Measurements from ENCODE around the gene SYF2. TPM values are rescaled to one million over a fixed set of nuclear protein-coding genes. Genes with fewer than 3 reads are reported as not detected.
A peak's percentile ranks its signal among the peaks of the same experiment; 100 is the strongest.
"Not testable (repeated sequence)": the region's sequence is repeated elsewhere in the genome, so short reads cannot be mapped to it uniquely, and the experiment has no call there.

SYF2 gene
- total RNA-seq, 2 donors from 2014 or later: 61.5 to 80.6 TPM

DNA sequence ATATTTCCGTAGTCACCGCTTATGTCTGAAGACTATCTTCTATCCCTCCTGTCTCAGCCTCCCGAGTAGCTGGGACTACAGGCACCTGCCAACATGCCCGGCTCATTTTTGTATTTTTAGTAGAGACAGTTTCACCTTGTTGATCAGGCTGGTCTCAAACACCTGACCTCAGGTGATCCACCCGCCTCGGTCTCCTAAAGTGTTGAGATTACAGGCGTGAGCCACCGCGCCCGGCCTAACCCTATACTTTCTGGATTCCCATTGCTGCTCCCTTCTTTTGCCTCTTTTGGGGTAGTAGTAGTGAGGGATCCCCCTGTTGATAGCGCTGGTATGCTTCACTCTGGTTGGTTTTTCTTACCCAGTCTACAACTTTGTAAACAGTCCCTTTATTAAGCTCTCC, 5.7 kb upstream of the SYF2 start:
- no peaks in the 10 kb centered on the region for H3K36me3 Mint-ChIP-seq (ENCODE audit: low read depth)
- peaks cover 27% of the 10 kb centered on the region for H3K4me1 Mint-ChIP-seq
- DNase-seq (no peak), ATAC-seq (no peak)
- no peak overlapping the region for H3K27ac Mint-ChIP-seq
- H3K27me3 Mint-ChIP-seq: no peaks in the 10 kb centered on the region
- no peak overlapping the region for H3K4me3 Mint-ChIP-seq
- no peaks in the 10 kb centered on the region for H3K9me3 ChIP-seq (ENCODE audit: control insufficient read depth, low read length, poor library complexity, severe bottlenecking)

DNA sequence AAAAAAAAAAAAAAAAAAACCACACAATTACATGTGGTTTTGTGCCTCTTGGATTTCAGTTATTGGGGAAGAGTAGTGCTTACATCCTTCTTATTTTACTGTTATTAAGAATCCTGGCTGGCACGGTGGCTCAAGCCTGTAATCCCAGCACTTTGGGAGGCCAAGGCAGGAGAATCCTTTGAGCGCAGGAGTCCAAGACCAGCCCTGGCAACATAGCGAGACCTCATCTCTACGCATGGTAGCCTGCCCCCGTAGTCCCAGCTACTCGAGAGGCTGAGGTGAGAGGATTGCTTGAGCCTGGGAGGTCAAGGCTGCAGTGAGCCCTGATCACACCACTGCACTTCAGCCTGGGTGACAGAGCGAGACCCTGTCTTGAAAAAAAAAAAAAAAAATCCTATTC, 4.0 kb upstream of the SYF2 start:
- not testable (repeated sequence) for H3K9me3 ChIP-seq (ENCODE audit: control insufficient read depth, low read length, poor library complexity, severe bottlenecking); H3K27ac Mint-ChIP-seq; DNase-seq; H3K27me3 Mint-ChIP-seq; H3K4me3 Mint-ChIP-seq; H3K36me3 Mint-ChIP-seq (ENCODE audit: low read depth); ATAC-seq
- H3K4me1 Mint-ChIP-seq: peaks cover 28% of the 10 kb centered on the region

DNA sequence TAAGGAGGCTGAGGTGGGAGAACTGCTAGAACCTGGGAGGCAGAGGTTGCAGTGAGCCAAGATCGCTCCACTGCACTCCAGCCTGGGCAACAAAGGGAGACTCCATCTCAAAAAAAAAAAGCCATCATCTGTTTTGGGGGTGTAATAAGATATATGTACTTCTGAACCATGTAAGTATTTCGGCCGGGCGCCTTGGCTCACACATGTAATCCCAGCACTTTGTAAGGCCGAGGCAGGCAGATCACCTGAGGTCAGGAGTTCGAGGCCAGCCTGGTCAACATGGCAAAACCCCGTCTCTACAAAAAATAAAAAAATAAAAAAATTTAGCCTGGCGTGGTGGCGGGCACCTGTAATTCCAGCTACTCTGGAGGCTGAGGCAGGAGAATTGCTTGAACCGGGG, 3.1 kb upstream of the SYF2 start:
- H3K4me1 Mint-ChIP-seq: peaks cover 34% of the 10 kb centered on the region
- H3K36me3 Mint-ChIP-seq (ENCODE audit: low read depth); H3K4me3 Mint-ChIP-seq; ATAC-seq; H3K27me3 Mint-ChIP-seq; DNase-seq; H3K9me3 ChIP-seq (ENCODE audit: control insufficient read depth, low read length, poor library complexity, severe bottlenecking); H3K27ac Mint-ChIP-seq: not testable (repeated sequence)

DNA sequence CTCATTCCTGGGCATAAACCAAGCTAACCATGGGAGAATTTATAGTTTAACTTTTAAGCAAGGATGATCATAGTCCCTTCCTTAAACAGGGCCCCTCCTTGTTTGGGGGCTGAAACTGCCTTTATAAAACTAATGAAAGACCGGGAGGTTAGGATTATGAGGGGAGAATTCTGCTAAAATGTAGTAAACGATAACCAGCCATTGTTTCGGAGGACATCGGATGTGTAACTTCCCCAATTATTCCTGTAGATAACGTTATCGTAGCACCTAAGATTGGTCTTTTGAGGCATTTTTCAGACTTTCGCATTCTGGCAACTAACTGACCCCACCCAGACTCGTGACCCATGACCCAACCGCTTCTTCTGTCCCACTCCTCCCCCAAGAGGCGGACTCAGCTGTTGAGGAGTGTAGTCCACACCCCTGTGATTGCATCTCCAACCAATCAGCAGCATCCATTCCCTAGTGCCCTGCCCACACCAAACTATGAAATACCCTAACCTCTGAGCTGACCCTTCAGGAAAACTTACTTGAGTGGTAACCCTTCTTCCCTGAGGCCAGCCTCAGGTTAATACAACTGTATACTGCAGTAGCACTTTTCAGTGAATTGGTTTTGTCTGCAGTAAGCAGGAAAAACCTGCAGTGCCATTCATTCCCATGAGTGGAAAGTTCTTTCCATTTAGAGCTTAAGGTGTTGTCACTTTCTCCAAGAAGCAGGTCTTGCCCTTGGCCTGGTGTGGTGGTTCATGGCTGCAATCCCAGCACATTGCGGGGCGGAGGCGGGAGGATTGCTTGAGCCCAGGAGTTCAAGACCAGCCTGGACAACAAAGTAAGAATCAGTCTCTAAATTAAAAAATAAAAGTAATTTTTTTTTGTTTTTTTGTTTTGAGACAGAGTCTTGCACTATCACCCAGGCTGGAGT, 823 bp upstream of the SYF2 start:
- DNase-seq: peak in 2 of 3 donors; percentile 20 to 25
- no peaks in the 10 kb centered on the region for H3K9me3 ChIP-seq (ENCODE audit: control insufficient read depth, low read length, poor library complexity, severe bottlenecking)
- ATAC-seq: peak; percentile 57
- Mint-ChIP-seq H3K27ac (no peak overlapping the region), H3K27me3 (no peaks in the 10 kb centered on the region), H3K4me3 (no peak overlapping the region), H3K4me1 (peaks cover 27% of the 10 kb centered on the region), H3K36me3 (ENCODE audit: low read depth) (peaks cover under 1% of the 10 kb centered on the region)

DNA sequence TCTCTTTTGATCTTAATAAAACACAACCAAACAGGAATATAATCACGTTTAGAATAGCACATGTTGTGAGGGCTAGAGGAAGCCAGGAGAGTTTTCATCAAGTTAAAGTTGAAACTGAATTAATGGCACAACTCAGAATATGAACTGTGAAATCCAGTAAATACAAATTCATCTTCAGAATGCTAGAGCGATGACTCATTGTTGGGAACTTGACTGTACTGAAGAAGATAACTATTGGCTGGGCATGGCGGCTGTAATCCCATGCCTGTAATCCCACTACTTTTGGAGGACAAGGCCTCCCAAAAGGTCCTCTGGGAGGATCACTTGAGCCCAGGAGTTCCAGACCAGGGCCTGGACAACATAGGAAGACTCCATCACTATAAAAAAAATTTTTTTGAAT, 8.8 kb downstream of the SYF2 start:
- Mint-ChIP-seq H3K4me1 (peaks cover 9% of the 10 kb centered on the region), H3K27ac (peak overlapping the region; percentile 72), H3K36me3 (ENCODE audit: low read depth) (peaks cover 10% of the 10 kb centered on the region), H3K27me3 (no peaks in the 10 kb centered on the region), H3K4me3 (no peak overlapping the region)
- no peaks in the 10 kb centered on the region for H3K9me3 ChIP-seq (ENCODE audit: control insufficient read depth, low read length, poor library complexity, severe bottlenecking)
- DNase-seq (no peak), ATAC-seq (no peak)

DNA sequence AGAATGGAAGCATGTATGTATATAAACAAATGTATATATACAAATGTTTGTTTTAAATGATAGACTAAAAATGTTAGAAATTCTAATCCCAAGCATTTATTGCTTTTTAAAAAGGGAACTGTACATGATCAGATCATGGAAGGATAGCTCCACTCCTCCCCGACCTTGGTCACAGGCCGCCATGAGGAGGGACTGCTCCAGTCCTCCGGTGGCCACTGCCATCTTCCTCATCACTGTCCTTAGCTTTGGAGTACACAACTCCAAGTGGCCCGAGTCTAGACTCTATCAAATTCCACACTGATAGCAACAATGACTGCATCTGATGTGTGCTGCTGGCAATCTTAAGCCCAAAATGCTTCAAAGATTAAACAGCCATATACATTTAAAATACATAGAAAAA, 9.7 kb downstream of the SYF2 start:
- H3K9me3 ChIP-seq (ENCODE audit: control insufficient read depth, low read length, poor library complexity, severe bottlenecking): no peaks in the 10 kb centered on the region
- Mint-ChIP-seq H3K27ac (no peak overlapping the region), H3K36me3 (ENCODE audit: low read depth) (peaks cover 6% of the 10 kb centered on the region), H3K4me1 (peaks cover 7% of the 10 kb centered on the region), H3K27me3 (no peaks in the 10 kb centered on the region), H3K4me3 (no peak overlapping the region)
- ATAC-seq: no peak
- no peak for DNase-seq

DNA sequence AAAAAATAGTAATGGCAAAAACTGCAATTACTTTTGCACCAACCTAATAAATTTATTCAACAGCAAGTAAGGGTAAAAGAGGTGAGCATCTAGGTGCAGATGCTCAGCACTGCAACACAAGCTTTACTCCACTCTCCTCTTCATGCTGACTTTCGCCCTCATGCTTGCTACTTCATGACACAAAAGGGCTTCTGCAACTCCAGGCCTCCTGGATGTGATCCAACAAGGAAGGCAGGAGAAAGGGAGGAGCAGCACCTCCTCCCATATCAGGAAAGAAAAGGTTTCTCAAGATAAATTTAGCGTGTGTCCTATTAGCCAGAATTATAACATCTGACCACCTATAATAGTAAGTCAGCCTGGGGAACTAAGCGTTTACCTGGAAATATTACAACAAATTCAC, 11.6 kb downstream of the SYF2 start:
- DNase-seq (no peak), ATAC-seq (no peak)
- peaks cover 12% of the 10 kb centered on the region for H3K4me1 Mint-ChIP-seq
- no peaks in the 10 kb centered on the region for H3K9me3 ChIP-seq (ENCODE audit: control insufficient read depth, low read length, poor library complexity, severe bottlenecking)
- H3K27me3 Mint-ChIP-seq: no peaks in the 10 kb centered on the region
- no peak overlapping the region for H3K4me3 Mint-ChIP-seq
- no peak overlapping the region for H3K27ac Mint-ChIP-seq
- peaks cover 6% of the 10 kb centered on the region for H3K36me3 Mint-ChIP-seq (ENCODE audit: low read depth)

DNA sequence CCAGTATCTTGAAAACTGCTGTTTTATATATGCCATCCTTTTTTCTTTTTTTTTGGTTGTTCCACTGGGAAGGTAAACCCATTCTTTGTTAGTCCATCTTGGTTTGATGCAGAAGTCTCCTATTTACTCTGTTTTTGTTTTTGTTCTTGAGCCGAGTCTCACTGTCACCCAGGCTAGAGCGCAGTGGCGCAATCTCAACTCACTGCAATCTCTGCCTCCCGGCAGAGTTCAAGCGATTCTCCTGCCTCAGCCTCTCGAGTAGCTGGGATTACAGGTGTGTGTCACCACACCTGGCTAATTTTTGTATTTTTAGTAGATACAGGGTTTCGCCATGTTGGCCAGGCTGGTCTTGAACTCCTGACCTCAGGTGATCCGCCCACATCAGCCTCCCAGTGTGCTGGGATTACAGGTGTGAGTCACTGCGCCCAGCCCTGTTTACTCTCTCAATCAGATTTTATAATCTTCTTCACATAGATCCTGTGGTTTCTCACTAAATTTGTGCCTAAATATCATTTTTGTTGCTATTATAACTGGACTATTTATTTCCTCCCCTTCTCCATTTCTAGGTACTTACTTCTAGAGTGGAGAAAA, 12.5 kb downstream of the SYF2 start:
- Mint-ChIP-seq H3K4me3 (no peak overlapping the region), H3K27ac (peak overlapping the region; percentile 10)
- ATAC-seq: no peak

DNA sequence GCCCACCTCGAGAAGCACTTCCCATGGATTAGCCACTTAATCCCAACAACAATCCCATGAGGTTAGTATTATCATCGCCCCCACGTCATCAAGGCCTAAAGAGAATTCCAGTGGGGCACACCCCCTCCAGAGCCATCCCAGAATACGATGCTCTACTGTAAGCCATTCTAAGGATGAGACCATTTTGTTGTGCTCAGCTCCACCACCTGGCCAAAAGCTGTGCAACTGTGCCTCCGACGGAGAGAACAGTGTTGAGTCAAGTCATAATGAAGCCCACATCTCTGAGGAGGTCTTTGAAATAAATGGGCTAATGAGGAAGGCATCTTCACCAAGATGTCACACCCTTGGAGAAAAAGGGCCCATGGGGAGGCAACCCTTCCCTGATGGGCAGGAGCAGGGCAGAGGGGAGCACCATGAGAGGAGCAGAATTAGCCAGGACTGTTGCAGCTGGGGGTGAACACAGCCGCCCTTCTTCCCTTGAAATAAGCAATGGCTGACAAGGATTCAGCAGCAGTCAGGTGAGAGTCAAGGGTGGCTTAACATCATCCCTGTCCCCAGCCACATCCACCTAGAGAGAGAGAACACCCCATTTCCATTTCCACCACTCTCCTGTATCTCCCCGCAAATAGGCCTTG, 14.6 kb downstream of the SYF2 start:
- ATAC-seq: no peak
- Mint-ChIP-seq H3K27ac (peak overlapping the region; percentile 30), H3K4me3 (no peak overlapping the region)

More for the DNA sequence above, 12.5 kb downstream of the SYF2 start:
- peaks cover 12% of the 10 kb centered on the region for H3K4me1 Mint-ChIP-seq
- H3K9me3 ChIP-seq (ENCODE audit: control insufficient read depth, low read length, poor library complexity, severe bottlenecking): no peaks in the 10 kb centered on the region
- H3K36me3 Mint-ChIP-seq (ENCODE audit: low read depth): peaks cover 6% of the 10 kb centered on the region
- DNase-seq: no peak
- no peaks in the 10 kb centered on the region for H3K27me3 Mint-ChIP-seq

DNA sequence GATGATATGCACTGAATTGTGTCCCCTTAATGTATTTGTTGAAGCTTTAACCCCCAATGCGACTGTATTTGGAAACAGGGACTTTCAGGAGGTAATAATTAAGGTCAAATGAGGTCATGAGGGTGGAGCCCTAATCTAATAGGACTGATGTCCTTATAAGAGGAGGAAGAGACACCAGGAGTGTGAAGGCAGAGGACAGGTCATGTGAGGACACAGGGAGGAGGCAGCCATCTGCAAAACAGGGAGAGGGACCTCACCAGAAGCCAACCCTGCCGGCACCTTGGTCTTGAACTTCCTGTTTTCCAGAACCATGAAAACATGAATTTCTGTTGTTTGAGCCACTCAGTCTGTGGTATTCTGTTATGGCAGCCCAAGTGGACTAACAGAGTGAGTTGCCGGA, 15.3 kb downstream of the SYF2 start:
- Mint-ChIP-seq H3K27ac (no peak overlapping the region), H3K4me1 (peaks cover 9% of the 10 kb centered on the region), H3K4me3 (no peak overlapping the region), H3K36me3 (ENCODE audit: low read depth) (peaks cover 2% of the 10 kb centered on the region), H3K27me3 (no peaks in the 10 kb centered on the region)
- ATAC-seq: no peak
- H3K9me3 ChIP-seq (ENCODE audit: control insufficient read depth, low read length, poor library complexity, severe bottlenecking): no peaks in the 10 kb centered on the region
- no peak for DNase-seq

More for the DNA sequence above, 14.6 kb downstream of the SYF2 start:
- Mint-ChIP-seq H3K36me3 (ENCODE audit: low read depth) (peaks cover 2% of the 10 kb centered on the region), H3K4me1 (peaks cover 9% of the 10 kb centered on the region), H3K27me3 (no peaks in the 10 kb centered on the region)
- no peak for DNase-seq
- H3K9me3 ChIP-seq (ENCODE audit: control insufficient read depth, low read length, poor library complexity, severe bottlenecking): no peaks in the 10 kb centered on the region

DNA sequence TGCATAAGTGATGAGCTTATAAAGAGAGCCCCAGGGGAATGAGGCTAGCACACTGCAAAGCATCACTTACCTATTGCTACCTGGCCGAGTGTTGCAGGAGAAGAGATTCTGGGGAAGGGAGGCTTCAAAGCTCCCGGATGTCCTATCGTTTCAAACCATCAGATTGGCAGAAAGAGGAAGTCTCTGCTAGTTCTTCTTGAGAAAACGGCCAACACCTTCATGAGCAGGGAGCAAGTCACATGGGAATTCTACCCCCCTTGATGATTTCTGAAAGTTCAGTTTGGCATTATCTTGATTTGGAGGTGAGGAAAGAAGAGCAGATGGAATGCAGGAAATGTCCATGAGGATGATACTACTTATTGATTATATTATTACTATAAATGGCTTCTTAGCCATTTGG, 16.2 kb downstream of the SYF2 start:
- H3K9me3 ChIP-seq (ENCODE audit: control insufficient read depth, low read length, poor library complexity, severe bottlenecking): no peaks in the 10 kb centered on the region
- ATAC-seq: no peak
- peaks cover 9% of the 10 kb centered on the region for H3K4me1 Mint-ChIP-seq
- peaks cover 2% of the 10 kb centered on the region for H3K36me3 Mint-ChIP-seq (ENCODE audit: low read depth)
- no peak overlapping the region for H3K27ac Mint-ChIP-seq
- H3K4me3 Mint-ChIP-seq: no peak overlapping the region
- peaks cover 2% of the 10 kb centered on the region for H3K27me3 Mint-ChIP-seq
- DNase-seq: no peak

DNA sequence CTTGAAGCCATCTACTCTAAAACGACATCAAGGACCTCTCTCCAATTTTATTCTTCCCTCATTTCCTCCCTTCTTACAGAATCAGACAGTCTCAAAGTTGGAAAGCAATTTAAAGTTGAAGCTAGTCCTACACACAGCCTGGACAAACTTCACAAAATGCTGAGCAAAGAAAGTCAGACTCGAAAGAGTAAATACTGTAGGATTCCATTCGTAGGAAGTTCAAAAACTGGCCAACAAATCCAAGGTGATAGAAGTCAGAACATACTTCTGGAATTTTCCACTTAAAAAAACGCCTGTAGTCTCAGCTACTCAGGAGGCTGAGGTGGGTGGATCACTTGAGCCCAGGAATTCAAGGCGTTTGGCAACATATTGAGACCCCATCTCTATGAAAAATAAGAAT, 19.6 kb downstream of the SYF2 start:
- Mint-ChIP-seq H3K4me3 (no peak overlapping the region), H3K36me3 (ENCODE audit: low read depth) (no peaks in the 10 kb centered on the region), H3K27ac (peak overlapping the region; percentile 45), H3K27me3 (peaks cover 26% of the 10 kb centered on the region), H3K4me1 (peaks cover 7% of the 10 kb centered on the region)
- ATAC-seq: no peak
- no peak for DNase-seq
- no peaks in the 10 kb centered on the region for H3K9me3 ChIP-seq (ENCODE audit: control insufficient read depth, low read length, poor library complexity, severe bottlenecking)

DNA sequence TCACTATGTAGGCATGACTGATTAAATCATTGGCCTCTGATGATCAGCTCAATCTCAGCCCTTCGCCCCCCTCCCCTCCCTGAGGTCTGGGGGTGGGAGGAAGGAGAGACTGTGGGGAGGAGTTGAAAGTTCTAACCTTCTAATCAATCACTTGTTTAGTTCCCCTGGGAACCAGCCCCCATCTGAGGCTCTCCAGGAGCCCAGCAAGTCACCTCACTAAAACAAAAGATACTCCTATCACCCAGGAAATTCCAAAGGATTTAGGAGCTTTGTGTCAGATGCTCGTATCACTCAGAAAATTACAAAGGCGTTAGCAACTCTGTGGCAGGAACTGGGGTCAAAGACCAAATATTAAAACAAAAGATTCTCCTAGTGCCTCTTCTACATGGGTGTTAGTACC, 21.6 kb downstream of the SYF2 start:
- no peak overlapping the region for H3K4me3 Mint-ChIP-seq
- no peaks in the 10 kb centered on the region for H3K36me3 Mint-ChIP-seq (ENCODE audit: low read depth)
- H3K4me1 Mint-ChIP-seq: peaks cover 2% of the 10 kb centered on the region
- DNase-seq (no peak), ATAC-seq (no peak)
- H3K27ac Mint-ChIP-seq: no peak overlapping the region
- H3K27me3 Mint-ChIP-seq: peaks cover 36% of the 10 kb centered on the region
- H3K9me3 ChIP-seq (ENCODE audit: control insufficient read depth, low read length, poor library complexity, severe bottlenecking): no peaks in the 10 kb centered on the region

All from T-helper 17 cell (primary cell).